GM12891 (cell line): ENCODE measurements around the gene VPS13C.

ENCODE experiments used
- PAX5 ChIP-seq: IDR thresholded peaks from 2 replicates; pipeline ENCODE4 v1.6.1; 2011; ENCODE audit warnings: low read length, moderate library complexity, mild to moderate bottlenecking; ENCODE audit not compliant: insufficient read depth, severe bottlenecking
- POLR2A ChIP-seq: IDR thresholded peaks from 2 replicates; pipeline ENCODE4 v1.6.1; 2011; ENCODE audit warnings: low read depth, low read length, control low read depth
- POLR2AphosphoS5 ChIP-seq: IDR thresholded peaks from 2 replicates; pipeline ENCODE4 v1.6.1; 2011; ENCODE audit warnings: low read depth, low read length, control low read depth
- POU2F2 ChIP-seq: IDR thresholded peaks from 2 replicates; pipeline ENCODE4 v1.6.1; 2011; ENCODE audit warnings: low read depth, mild to moderate bottlenecking, control low read depth, low read length, moderate library complexity
- SPI1 ChIP-seq: IDR thresholded peaks from 2 replicates; pipeline ENCODE4 v1.6.1; 2011; ENCODE audit warnings: low read depth, low read length, control low read depth
- TAF1 ChIP-seq: IDR thresholded peaks from 2 replicates; pipeline ENCODE4 v1.6.1; 2011; ENCODE audit warnings: low read depth, low read length, control low read depth

GRCh38 chr15:61835029-61835428 is 225.2 kb downstream of the VPS13C start:
- TF ChIP-seq POLR2A: no peak
- no peak for TF ChIP-seq POLR2AphosphoS5
- no peak for TF ChIP-seq TAF1
- TF ChIP-seq SPI1: no peak
- TF ChIP-seq PAX5: no peak
- TF ChIP-seq POU2F2: no peak
